NOMO-1 treated with dmso at 0.1 percent for 144 hours (cell line): ENCODE measurements around the gene SLX4.

Source experiments
- DNase-seq: peaks from one replicate; lab custom pipeline; 2025; ENCODE audit not compliant: unreplicated experiment; lab: John Stamatoyannopoulos, UW

Gene SLX4

DNA sequence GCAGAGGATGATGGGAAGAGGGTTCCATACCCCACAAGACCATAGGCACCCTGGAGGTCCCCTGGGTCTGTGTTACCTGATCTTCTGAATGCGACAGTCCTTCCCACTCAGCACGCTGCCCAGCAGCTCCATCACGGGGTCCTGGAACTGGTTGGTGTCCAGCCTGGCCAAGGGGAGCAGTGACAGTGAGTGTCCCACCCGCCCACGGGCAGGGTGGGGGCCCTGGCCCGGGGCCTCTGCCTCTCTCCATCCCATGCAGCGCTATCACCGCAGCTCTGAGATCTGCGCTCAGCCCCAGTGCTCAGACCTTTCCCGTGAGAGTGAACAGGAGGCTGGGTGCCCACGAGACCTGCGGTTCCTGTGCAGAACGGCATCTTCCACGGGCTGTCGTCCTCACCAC, 49.8 kb downstream of the SLX4 start:
- no peak for DNase-seq

DNA sequence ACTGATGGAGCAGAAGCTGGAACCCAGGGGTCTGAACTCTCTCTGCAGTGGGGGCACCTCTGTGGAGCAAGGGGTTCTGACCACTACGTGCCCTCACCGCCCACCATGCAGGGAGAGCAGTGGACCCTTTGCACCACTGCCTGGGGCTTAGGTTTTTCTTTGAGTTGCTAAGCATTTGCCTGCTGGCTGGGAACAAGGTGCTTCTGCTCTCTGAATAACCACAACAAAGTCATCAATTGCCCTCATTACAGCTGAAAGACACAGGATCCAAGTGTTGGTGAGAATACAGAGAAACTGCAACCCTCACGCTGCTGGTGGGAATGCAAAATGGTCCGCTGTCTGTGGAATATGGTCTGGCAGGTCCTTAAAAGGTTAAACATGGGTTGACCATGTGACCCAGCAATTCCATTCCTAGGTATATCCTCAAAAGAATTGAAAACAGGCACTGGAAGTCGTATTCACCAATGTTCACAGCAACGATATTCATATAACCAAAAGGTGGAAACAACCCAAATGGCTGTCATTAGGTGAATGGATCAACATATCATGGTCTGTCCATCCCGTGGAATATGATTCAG, 57.0 kb downstream of the SLX4 start:
- no peak for DNase-seq

DNA sequence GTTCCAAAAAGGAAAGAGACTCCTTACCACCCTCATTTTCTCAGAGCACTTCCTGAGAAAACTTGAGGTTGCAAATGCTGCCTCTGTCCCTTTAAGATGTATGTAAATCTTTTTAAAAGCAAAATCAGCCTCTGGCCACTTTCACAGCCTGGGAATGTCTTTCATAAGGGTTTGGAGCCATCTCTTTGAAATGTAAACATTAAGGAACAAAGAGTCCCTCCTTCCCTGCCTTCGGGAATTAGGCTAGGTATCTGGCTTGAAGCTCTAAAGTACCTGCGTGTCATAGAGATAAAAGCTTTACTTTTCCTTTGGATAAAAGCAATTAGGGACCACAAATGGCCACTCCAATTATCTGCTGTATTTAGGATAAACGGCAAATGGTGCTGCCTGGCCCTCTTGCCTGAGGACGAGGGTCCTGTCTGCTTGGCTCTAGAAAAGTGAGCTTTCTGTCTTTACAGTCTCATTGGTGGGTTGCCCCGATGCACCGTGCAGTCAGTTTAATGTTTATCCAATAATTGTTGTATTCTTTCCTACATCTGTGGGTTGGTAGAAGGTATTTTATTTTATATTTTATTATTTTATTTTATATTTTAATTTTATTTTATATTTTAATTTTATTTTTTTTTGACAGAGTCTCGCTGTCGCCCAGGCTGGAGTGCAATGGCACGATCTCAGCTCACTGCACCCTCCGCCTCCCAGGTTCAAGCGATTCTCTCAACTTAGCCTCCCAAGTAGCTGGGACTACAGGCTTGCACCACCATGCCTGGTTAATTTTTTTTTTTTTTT, 58.1 kb downstream of the SLX4 start:
- DNase-seq = no peak

DNA sequence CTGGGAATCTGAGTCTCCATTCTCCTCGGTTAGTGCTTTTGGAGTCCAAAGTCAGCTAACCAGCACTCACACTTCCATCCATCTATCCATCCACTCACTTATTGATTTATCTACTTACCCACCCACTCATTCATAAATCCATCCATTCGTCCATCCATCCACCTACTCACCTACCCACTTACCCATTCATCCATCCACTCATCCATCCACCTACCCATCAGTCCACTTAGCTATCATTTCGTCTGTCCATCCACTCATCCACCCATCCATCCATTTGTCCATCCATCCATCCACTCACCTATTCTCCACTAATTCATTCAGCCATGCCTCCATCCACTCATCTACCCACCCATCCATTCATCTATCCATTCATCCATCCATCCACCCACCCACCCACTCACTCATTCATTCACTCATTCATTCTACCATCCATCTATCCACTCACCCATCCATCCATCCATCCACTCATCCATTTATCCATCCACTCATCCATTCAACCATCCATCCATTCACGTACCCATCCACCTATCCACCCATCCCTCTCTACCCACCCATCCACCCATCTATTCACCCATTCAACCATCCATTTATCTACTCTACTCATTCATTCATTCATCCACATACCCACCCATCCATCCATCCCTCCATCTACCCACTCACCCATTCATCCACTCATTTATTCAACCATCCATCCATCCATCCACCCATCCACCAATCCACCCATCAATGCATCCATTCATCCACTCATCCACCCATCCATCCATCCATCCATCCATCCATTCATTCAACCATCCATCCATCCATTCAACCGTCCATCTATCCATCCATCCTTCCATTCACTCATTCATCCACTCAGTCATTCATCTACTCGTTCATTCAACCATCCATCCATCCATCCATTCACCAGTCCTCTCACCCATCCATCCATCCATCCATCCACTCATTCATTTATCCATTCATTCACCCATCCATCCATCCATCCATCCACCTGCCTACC, 60.3 kb downstream of the SLX4 start:
- no peak for DNase-seq

DNA sequence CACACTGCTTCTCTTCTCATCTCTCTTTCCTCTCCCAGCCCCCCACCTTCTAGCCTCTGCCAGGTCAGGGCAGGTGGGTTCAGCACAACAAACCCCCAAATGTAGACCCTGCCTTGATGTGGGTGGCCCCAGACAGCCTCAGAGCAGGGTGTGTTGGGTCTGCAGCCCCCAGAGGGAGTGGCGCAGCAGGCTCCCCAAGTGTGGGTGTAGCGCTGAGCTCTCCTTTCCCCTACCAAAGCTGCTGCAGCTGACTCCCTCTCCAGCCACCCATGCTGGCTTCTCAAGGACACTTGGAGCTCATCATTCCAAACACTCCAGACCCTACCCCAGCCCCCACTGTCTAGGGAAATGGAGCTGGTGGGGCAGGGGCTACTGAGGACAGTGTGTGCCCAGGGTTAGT, 61.5 kb downstream of the SLX4 start:
- DNase-seq = no peak

DNA sequence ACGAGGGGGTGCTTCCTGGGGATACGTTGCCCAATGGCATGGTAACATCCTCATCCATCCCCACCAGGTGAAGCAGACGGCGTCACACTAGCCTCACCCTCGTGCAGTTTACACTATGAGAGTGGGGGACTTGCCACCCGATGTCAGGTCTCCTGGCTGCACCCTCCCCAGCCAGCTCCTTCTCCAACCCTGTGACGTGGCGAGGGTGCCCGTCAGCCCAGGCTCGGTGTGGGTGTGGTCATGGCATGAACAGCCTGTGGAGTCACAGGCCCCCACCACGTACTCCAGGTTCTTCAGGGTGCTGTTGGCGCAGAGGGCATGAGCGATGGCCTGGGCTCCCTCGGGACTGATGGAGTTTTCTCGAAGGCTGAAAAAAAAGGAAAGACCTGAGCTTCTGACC, 62.5 kb downstream of the SLX4 start:
- no peak for DNase-seq

DNA sequence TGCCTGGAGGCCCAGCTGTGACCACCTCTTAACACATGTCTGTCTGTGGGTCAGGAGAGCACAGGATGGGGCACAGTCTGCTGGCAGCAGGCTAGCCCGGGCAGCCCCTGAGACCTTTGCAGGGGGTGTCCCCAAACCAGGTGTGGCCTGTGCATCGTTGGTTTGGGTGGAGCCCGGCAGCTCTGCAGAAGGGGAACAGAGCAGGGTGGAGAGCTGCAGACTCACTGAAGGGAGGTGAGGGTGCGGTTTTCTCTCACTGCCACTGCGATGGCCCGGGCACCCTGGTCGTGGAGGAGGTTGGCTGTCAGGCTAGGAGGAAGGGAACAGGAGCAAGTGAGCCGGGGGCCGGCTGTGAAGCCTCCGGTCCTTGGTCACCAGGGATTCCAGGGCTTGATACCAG, 63.0 kb downstream of the SLX4 start:
- no peak for DNase-seq

DNA sequence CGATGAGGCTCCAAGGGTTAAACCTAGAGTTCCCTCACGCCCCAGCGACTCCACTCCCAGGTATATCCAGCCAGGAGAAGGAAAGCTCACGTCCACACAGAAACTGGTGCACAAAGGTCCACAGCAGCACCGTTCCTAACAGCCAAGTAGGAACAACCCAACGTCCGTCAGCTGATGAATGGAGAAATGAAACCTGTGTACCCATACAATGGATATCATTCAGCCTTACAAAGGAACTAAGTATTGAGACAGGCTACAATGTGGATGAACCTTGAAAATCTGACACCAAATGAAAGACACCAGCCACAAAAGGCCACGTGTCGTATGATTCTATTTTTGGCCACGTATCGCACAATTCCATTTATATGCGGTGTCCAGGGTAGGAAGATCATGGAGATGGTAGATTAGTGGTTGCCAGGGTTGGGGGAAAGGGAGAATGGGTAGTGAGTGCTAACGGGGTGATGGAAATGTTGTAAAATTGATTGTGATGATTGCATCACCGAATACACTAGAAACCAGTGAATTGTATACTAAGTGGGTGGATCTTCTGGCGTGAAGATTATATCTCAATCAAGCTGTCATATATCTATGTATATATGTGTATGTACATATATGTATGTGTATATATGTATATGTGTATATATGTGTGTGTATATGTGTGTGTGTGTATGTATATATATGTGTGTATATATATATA, 64.3 kb downstream of the SLX4 start:
- no peak for DNase-seq

DNA sequence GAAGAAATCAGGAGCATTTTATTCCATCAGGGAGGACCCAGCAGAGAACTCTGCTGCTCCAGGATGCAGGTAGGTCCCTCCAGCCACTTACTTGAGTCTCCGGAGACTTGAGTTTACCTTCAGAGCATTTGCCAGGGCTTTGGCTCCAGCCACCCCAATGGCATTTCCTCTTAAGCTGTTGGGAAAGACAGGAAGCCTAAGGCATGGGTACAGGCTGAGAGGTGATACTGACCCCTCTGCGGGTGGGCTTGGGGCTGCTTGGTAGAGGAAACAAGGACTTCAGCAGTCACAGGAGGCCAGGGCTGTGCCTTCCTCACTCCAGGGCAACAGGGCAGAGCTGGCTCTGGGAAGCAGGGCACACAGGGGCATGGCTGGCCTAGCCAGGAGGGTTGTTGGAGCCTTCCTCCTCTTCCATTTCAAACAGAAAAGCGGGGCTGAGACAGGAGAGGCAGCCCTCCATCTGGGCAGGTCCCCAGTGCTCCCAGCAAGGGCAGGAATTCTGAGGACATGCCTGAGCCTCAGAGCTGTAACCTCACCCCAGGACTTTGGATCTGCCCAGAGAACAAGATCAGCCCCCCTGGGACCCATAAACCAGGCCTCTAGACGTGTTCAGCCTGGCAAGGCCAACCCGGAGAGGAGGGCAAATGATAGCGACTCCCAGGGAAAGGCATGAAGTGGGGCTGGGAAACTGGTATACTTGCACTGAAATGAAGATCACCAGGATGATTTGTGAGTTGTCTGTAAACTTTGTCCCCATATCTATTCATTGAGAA, 68.6 kb downstream of the SLX4 start:
- no peak for DNase-seq

DNA sequence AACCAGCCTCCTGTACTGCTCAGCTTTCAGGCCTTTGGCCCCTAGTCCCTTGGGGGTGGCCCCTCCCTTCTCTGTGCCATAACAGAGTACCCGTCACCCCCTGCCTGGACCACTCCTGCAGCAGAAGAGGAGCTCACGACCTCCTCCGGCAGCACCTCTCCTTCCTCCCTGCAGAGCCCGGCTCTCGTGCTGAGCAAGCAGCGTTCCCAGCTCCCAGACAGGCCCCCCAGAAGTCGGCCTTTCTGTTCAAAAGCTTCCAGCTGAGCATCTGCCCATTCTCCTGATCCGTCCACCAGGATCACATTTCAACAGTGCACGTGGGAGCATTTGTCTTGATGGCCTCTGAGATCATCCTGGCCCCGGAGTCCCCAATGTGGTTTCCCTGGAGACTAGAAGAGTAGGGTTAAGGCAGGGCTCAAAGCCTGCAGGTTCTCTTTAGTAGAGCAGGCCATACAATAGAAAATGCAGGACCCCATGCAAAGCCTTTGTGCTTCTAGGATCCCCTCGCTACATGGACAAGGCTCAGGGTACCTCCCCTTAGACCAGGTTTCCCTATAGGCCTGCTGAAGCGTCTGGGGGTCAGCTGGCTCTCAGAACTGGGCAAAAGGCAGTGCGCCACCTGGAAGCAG, 69.8 kb downstream of the SLX4 start:
- DNase-seq = no peak

DNA sequence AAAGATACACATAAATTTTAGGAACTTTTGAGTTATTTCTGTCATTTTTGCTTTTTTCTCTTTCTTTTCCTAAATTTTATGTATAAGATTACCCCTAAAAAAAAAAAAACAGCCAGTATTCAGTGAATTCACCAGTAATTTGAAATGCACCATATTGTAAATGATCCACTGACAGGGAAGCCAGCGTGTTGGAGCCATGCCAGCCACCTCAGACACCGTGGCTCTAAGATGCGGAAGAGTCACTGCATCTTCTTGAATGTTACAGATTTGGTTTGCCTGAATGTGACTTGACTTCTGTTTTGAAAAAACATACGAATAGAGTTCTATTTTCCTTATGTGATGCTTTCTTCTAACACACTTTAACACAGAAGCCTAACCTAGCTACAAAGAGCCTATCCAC, 73.2 kb downstream of the SLX4 start:
- no peak for DNase-seq

DNA sequence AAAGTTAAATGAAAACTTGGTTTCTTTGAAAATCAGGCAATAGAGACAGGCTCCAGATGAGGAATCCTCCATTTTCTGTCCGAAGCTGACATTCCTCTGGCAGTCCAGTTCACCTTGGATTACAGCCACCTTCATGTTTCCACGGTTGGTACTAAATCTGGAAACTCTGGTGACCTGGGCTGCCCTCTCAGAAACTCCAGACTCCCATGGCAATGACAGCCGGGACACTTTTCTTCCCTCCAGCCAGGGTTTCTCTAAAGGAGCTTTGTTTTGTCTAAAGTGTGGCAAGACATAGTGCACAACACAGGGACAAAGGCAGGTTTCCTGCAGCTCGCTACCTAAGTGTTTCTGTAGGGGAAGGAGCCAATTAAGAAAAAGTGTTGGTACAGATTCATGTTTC, 74.6 kb downstream of the SLX4 start:
- DNase-seq = no peak

DNA sequence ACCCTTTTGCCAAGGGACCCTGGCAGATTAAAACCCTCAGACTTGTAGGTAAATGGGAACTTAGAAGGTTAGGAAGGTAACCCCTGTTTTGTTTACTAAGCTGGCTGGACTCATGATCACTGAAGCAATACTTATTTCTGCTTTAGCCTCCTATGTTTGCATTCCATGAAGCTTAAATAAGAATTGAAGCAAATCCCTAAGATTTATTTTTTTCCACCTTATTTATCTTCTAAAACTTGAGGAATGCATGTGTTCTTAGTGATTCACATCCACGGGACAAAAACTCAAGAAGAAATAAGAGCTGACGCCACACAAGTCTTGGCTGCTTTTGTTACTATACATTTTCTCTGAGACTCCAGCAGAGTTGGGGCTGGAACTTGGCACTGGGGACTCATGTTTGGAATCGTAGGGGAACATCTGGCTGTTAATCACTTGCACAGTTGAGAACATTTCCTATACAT, 75.1 kb downstream of the SLX4 start:
- DNase-seq = no peak

DNA sequence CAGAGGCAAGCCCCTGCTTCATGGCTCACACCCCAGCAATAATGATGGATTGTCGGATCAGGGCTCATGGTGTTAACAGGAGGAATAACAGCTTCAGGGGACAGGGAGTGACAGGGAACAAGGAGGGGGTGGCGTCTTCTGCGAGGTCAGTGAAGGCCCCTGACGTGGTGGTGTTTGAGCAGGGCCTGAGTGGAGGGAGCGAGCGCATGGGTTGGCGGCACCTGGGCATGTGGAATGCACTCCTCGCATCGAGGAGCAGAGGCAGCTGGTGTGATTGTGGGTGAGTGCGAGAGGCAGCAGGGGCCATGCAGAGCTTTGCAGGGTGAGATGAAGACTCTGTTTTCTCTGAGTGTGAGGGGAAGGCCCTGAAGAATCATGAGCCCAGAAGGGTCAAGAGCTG, 77.3 kb downstream of the SLX4 start:
- no peak for DNase-seq

DNA sequence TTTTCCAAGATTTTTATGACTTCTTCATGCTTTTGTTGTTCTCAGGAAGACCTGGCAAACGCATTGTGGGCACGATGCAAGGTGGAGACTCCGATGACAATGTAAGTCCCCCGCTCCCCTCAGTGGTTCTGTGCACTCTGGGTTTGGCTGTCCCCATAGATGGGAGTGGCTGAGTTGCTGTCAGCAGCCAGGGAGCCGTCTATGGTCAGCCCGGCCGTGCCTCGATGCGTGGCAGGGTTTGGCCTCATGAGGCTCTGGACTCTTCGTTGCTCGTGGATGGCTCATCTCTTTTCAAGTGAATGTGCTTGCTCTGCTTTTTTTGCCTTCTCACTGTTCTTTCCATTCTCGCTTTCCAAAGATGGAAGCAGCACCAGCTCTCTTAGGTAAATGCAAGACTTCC, 78.7 kb downstream of the SLX4 start:
- no peak for DNase-seq
